HL-60 (cell line): Measurements from ENCODE around the gene CHST11.
A peak's percentile ranks its signal among the peaks of the same experiment; 100 is the strongest.

Source experiments
- DNase-seq, 2 experiments: peaks; one replicate each; pipeline ENCODE4 v3.0.0-alpha.2; 2010 to 2020; ENCODE audit warnings: low read depth in 1 of 2, low spot score in 1 of 2
- H3K27ac ChIP-seq: fragments of 250-450 bp; sonication (Bioruptor Pico); replicated peaks from 2 replicates; pipeline ENCODE4 v1.5.1; 2020; ENCODE audit warnings: mild to moderate bottlenecking, moderate library complexity
- H3K27me3 ChIP-seq: fragments of 250-450 bp; sonication (Bioruptor Pico); 2 replicates; pipeline ENCODE4 v1.5.1; 2021; ENCODE audit warnings: mild to moderate bottlenecking, moderate library complexity; ENCODE audit not compliant: insufficient read depth, poor library complexity, severe bottlenecking
- H3K4me3 ChIP-seq: replicated peaks from 2 replicates; pipeline ENCODE4 v1.5.1; 2011; ENCODE audit warnings: mild to moderate bottlenecking, control low read depth, low read length; ENCODE audit not compliant: insufficient read depth
- GABPA ChIP-seq: IDR thresholded peaks from 2 replicates; pipeline ENCODE4 v1.6.1; 2012; ENCODE audit warnings: low read depth
- POLR2AphosphoS5 ChIP-seq: IDR thresholded peaks from 2 replicates; pipeline ENCODE4 v1.6.1; 2012; ENCODE audit warnings: low read depth
- SPI1 ChIP-seq: IDR thresholded peaks from 2 replicates; pipeline ENCODE4 v1.6.1; 2012; ENCODE audit warnings: low read depth, mild to moderate bottlenecking, borderline replicate concordance
- TF ChIP-seq, protein P1 (sequence below): IDR thresholded peaks from 2 replicates; pipeline ENCODE4 v1.6.1; 2012; ENCODE audit warnings: low read depth; ENCODE audit not compliant: insufficient replicate concordance
- TF ChIP-seq, protein P2 (sequence below): IDR thresholded peaks from one replicate; pipeline ENCODE4 v1.5.1; 2011; ENCODE audit warnings: low read length, control low read depth, inconsistent platforms; ENCODE audit not compliant: insufficient read depth

The CHST11 gene

GRCh38 chr12:104423809-104424208 lies 32.9 kb upstream of the CHST11 start:
- no peak overlapping the region for H3K27ac ChIP-seq
- no peak overlapping the region for H3K4me3 ChIP-seq
- TF ChIP-seq, protein P1, sequence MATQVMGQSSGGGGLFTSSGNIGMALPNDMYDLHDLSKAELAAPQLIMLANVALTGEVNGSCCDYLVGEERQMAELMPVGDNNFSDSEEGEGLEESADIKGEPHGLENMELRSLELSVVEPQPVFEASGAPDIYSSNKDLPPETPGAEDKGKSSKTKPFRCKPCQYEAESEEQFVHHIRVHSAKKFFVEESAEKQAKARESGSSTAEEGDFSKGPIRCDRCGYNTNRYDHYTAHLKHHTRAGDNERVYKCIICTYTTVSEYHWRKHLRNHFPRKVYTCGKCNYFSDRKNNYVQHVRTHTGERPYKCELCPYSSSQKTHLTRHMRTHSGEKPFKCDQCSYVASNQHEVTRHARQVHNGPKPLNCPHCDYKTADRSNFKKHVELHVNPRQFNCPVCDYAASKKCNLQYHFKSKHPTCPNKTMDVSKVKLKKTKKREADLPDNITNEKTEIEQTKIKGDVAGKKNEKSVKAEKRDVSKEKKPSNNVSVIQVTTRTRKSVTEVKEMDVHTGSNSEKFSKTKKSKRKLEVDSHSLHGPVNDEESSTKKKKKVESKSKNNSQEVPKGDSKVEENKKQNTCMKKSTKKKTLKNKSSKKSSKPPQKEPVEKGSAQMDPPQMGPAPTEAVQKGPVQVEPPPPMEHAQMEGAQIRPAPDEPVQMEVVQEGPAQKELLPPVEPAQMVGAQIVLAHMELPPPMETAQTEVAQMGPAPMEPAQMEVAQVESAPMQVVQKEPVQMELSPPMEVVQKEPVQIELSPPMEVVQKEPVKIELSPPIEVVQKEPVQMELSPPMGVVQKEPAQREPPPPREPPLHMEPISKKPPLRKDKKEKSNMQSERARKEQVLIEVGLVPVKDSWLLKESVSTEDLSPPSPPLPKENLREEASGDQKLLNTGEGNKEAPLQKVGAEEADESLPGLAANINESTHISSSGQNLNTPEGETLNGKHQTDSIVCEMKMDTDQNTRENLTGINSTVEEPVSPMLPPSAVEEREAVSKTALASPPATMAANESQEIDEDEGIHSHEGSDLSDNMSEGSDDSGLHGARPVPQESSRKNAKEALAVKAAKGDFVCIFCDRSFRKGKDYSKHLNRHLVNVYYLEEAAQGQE = no peak
- TF ChIP-seq, protein P2, sequence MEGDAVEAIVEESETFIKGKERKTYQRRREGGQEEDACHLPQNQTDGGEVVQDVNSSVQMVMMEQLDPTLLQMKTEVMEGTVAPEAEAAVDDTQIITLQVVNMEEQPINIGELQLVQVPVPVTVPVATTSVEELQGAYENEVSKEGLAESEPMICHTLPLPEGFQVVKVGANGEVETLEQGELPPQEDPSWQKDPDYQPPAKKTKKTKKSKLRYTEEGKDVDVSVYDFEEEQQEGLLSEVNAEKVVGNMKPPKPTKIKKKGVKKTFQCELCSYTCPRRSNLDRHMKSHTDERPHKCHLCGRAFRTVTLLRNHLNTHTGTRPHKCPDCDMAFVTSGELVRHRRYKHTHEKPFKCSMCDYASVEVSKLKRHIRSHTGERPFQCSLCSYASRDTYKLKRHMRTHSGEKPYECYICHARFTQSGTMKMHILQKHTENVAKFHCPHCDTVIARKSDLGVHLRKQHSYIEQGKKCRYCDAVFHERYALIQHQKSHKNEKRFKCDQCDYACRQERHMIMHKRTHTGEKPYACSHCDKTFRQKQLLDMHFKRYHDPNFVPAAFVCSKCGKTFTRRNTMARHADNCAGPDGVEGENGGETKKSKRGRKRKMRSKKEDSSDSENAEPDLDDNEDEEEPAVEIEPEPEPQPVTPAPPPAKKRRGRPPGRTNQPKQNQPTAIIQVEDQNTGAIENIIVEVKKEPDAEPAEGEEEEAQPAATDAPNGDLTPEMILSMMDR = no peak
- no peak for TF ChIP-seq SPI1
- no peak for TF ChIP-seq GABPA
- no peak for TF ChIP-seq POLR2AphosphoS5
- no peak for DNase-seq
- H3K27me3 ChIP-seq = no peaks in the 10 kb centered on the region

GRCh38 chr12:104424955-104425354 lies 31.8 kb upstream of the CHST11 start:
- TF ChIP-seq, protein P1 = peak; percentile 36
- no peak for TF ChIP-seq GABPA
- TF ChIP-seq SPI1 = no peak
- no peak for TF ChIP-seq POLR2AphosphoS5
- TF ChIP-seq, protein P2 = no peak

GRCh38 chr12:104425614-104426013 lies 31.1 kb upstream of the CHST11 start:
- TF ChIP-seq SPI1 = no peak
- TF ChIP-seq GABPA = no peak
- TF ChIP-seq, protein P2 = no peak
- TF ChIP-seq, protein P1 = no peak
- no peak for TF ChIP-seq POLR2AphosphoS5
- no peaks in the 10 kb centered on the region for H3K27me3 ChIP-seq

More at GRCh38 chr12:104424955-104425354, 31.8 kb upstream of the CHST11 start:
- no peaks in the 10 kb centered on the region for H3K27me3 ChIP-seq
- no peak overlapping the region for H3K4me3 ChIP-seq
- no peak for DNase-seq
- H3K27ac ChIP-seq = no peak overlapping the region

More at GRCh38 chr12:104425614-104426013, 31.1 kb upstream of the CHST11 start:
- DNase-seq = no peak
- Histone ChIP-seq H3K27ac (no peak overlapping the region), H3K4me3 (no peak overlapping the region)
